A549 (cell line): ENCODE results near the gene MESP2. TPM values are rescaled to one million over a fixed set of nuclear protein-coding genes. Genes with fewer than 3 reads are reported as not detected.

Experiments
- ATAC-seq, 2 experiments: fragments of 200-7000 bp in 1 of 2; fragments of >200 bp in 1 of 2; cut with Nextera tagmentation in 1 of 2; cut with Tn5 transposase in 1 of 2; 3 replicates each; pipeline versions ENCODE4 v1.8.0 to v1.9.1; 2018 to 2020; ENCODE audit warnings: mild to moderate bottlenecking in 1 of 2, moderate library complexity in 1 of 2
- CTCF ChIA-PET: fragments of 300-600 bp; sonication (Branson Sonifier 250); formaldehyde crosslinking; extraction: SDS; loops from one replicate; lab custom pipeline; 2021; ENCODE audit warnings: antibody characterized with exemption, inconsistent platforms; lab: Yijun Ruan, JAX
- POLR2A ChIA-PET: fragments of 350-600 bp; formaldehyde crosslinking; extraction: SDS; loops from one replicate; lab custom pipeline; 2021; ENCODE audit warnings: antibody characterized with exemption, inconsistent platforms; lab: Yijun Ruan, JAX
- DNase-seq, 2 experiments: peaks; one replicate each; pipeline versions ENCODE4 v3.0.0 to v3.0.0-alpha.2; 2011 to 2016; ENCODE audit warnings: low read depth in 1 of 2, low spot score in 1 of 2
- FAIRE-seq: peaks from 2 replicates; lab custom pipeline; 2011; peaks lifted over from hg19 to GRCh38; lab: Jason Lieb, UNC
- H3K27ac ChIP-seq, 2 experiments: fragments of >200 bp; sonication (Bioruptor Twin); formaldehyde crosslinking; 3 replicates each; pipeline ENCODE4 v1.5.1; 2016 to 2017
- H3K4me1 ChIP-seq: fragments of >200 bp; sonication (Bioruptor Twin); formaldehyde crosslinking; 3 replicates; pipeline ENCODE4 v1.6.1; 2016
- H3K4me2 ChIP-seq: fragments of >200 bp; sonication (Bioruptor Twin); formaldehyde crosslinking; 3 replicates; pipeline ENCODE4 v1.6.1; 2016
- H3K4me3 ChIP-seq: fragments of >200 bp; sonication (Bioruptor Twin); formaldehyde crosslinking; 3 replicates; pipeline ENCODE4 v1.5.1; 2016
- H3K9me3 ChIP-seq: fragments of >200 bp; sonication (Bioruptor Twin); formaldehyde crosslinking; 3 replicates; pipeline ENCODE4 v1.6.1; 2016
- ATOH8 ChIP-seq: fragments of 250-450 bp; sonication (Bioruptor Pico); IDR thresholded peaks from 2 replicates; pipeline ENCODE4 v1.5.0; 2020; ENCODE audit warnings: low read depth, mild to moderate bottlenecking, moderate library complexity
- CBX8 ChIP-seq: fragments of 200-600 bp; sonication (generic); IDR thresholded peaks from 2 replicates; pipeline ENCODE4 v1.6.1; 2016
- CEBPB ChIP-seq, 2 experiments: fragments of >200 bp in 1 of 2; sonication (Bioruptor Twin) in 1 of 2; formaldehyde crosslinking in 1 of 2; IDR thresholded peaks; 2 replicates each; pipeline ENCODE4 v1.6.1; 2012 to 2016
- CHD2 ChIP-seq: fragments of 150-350 bp; IDR thresholded peaks from 2 replicates; pipeline ENCODE4 v1.6.1; 2014; ENCODE audit warnings: low read length; ENCODE audit not compliant: partially characterized antibody
- EHF ChIP-seq: fragments of 250-450 bp; sonication (Bioruptor Pico); IDR thresholded peaks from 2 replicates; pipeline ENCODE4 v1.5.0; 2020; ENCODE audit warnings: mild to moderate bottlenecking
- ESRRA ChIP-seq: fragments of 150-350 bp; IDR thresholded peaks from 2 replicates; pipeline ENCODE4 v1.6.1; 2014; ENCODE audit warnings: mild to moderate bottlenecking, low read length, borderline replicate concordance
- FOSB ChIP-seq: fragments of 250-450 bp; sonication (Bioruptor Pico); IDR thresholded peaks from 2 replicates; pipeline ENCODE4 v1.5.0; 2020; ENCODE audit warnings: mild to moderate bottlenecking, moderate library complexity
- FOXS1 ChIP-seq: fragments of 250-450 bp; sonication (Bioruptor Pico); IDR thresholded peaks from 2 replicates; pipeline ENCODE4 v1.5.0; 2020; ENCODE audit warnings: mild to moderate bottlenecking, moderate library complexity
- GATA3 ChIP-seq: IDR thresholded peaks from 2 replicates; pipeline ENCODE4 v1.6.1; 2012; ENCODE audit warnings: borderline replicate concordance
- HES2 ChIP-seq: fragments of >200 bp; sonication (Bioruptor Twin); formaldehyde crosslinking; IDR thresholded peaks from 2 replicates; pipeline ENCODE4 v1.6.1; 2016
- HOXA7 ChIP-seq: fragments of 250-450 bp; sonication (Bioruptor Pico); IDR thresholded peaks from 2 replicates; pipeline ENCODE4 v1.5.0; 2020; ENCODE audit warnings: mild to moderate bottlenecking, moderate library complexity
- HOXB13 ChIP-seq: fragments of 250-450 bp; sonication (Bioruptor Pico); IDR thresholded peaks from 2 replicates; pipeline ENCODE4 v1.5.0; 2020; ENCODE audit warnings: low read depth, mild to moderate bottlenecking, moderate library complexity
- JUNB ChIP-seq: fragments of >200 bp; sonication (Bioruptor Twin); formaldehyde crosslinking; IDR thresholded peaks from 2 replicates; pipeline ENCODE4 v1.6.1; 2016
- KDM1A ChIP-seq: fragments of 200-600 bp; sonication (generic); IDR thresholded peaks from 2 replicates; pipeline ENCODE4 v1.6.1; 2016; ENCODE audit warnings: low read depth, mild to moderate bottlenecking
- KDM5A ChIP-seq: fragments of 200-600 bp; sonication (generic); IDR thresholded peaks from 2 replicates; pipeline ENCODE4 v1.6.1; 2016; ENCODE audit warnings: antibody characterized with exemption, mild to moderate bottlenecking
- NPAS2 ChIP-seq: fragments of 250-450 bp; sonication (Bioruptor Pico); IDR thresholded peaks from 2 replicates; pipeline ENCODE4 v1.8.0; 2022; ENCODE audit warnings: mild to moderate bottlenecking, moderate library complexity, borderline replicate concordance
- PHF8 ChIP-seq: fragments of 200-600 bp; sonication (generic); IDR thresholded peaks from 2 replicates; pipeline ENCODE4 v1.6.1; 2016; ENCODE audit warnings: low read depth, mild to moderate bottlenecking, antibody characterized with exemption, moderate library complexity, borderline replicate concordance
- POLR2A ChIP-seq: IDR thresholded peaks from 2 replicates; pipeline ENCODE4 v1.6.1; 2012; ENCODE audit warnings: mild to moderate bottlenecking, low read length
- RARB ChIP-seq: fragments of 250-450 bp; sonication (Bioruptor Pico); IDR thresholded peaks from 2 replicates; pipeline ENCODE4 v1.8.0; 2021; ENCODE audit warnings: mild to moderate bottlenecking, moderate library complexity
- TFCP2L1 ChIP-seq: fragments of 250-450 bp; sonication (Bioruptor Pico); IDR thresholded peaks from 2 replicates; pipeline ENCODE4 v1.5.0; 2021; ENCODE audit warnings: mild to moderate bottlenecking
- TP53 ChIP-seq: fragments of 250-450 bp; sonication (Bioruptor Pico); IDR thresholded peaks from 2 replicates; pipeline ENCODE4 v1.5.0; 2021; ENCODE audit warnings: mild to moderate bottlenecking, moderate library complexity
- ZC3H11A ChIP-seq: fragments of 450-650 bp; IDR thresholded peaks from 2 replicates; pipeline ENCODE4 v1.6.1; 2014; ENCODE audit warnings: antibody characterized with exemption, mild to moderate bottlenecking
- WGBS: methylation state at CpG from one replicate; pipeline ENCODE4 v1.1.6; 2017; ENCODE audit errors: missing lambda C conversion rate; 5-methylcytosine and 5-hydroxymethylcytosine counted together
- polyA plus RNA-seq, 4 experiments: library from polyadenylated mRNA; depleted of rRNA in 3 of 4; stranded (reverse); fragments of >200 nt; fragmentation: RNase III in 1 of 4; extraction: RNeasy Plus Mini Kit Qiagen cat#74134 plus additional on column Dnase treatment in 1 of 4; gene quantifications; 2 replicates in 3 of 4; 3 replicates in 1 of 4; pipeline ENCODE4 v1.2.3, GENCODE V29; 2011 to 2017

Gene MESP2
- polyA plus RNA-seq, 2 of the 4 experiments (the other 2 are of a cell fraction), result 0.22 to 0.57 TPM

GRCh38 chr15:89823836-89824606 is 47.9 kb downstream of the MESP2 start:
- peaks cover 57% of the 10 kb centered on the region for H3K4me1 ChIP-seq
- TF ChIP-seq KDM5A (no peak), HES2 (no peak), NPAS2 (CRISPR knock-in tag) (no peak)
- H3K9me3 ChIP-seq, result no peaks in the 10 kb centered on the region
- ChIA-PET CTCF (interaction anchor here (0.9 to 4.2 kb wide), 5 partner anchors 22 to 64 kb away, joined by 3 to 31 read pairs (median 5); no protein-coding TSS in a partner anchor), POLR2A (no interaction called here)
- 87% methylated on average over 16 of the region's 16 CpGs for WGBS
- H3K4me2 ChIP-seq, result peak overlapping the region; percentile 29; the same call in 1 of the 3 replicates
- H3K4me3 ChIP-seq, result no peak overlapping the region
- H3K27ac ChIP-seq, result peak overlapping the region; percentile 45 to 81
- ATAC-seq, result no peak
- DNase-seq, result no peak
- no peak for FAIRE-seq

- no peak for TF ChIP-seq ZC3H11A
- no peak for TF ChIP-seq HOXB13 (CRISPR knock-in tag)
- no peak for TF ChIP-seq CHD2
- no peak for TF ChIP-seq KDM1A
- TF ChIP-seq JUNB, result no peak
- TF ChIP-seq GATA3, result no peak
- no peak for TF ChIP-seq CBX8
- no peak for TF ChIP-seq POLR2A
- TF ChIP-seq TP53, result no peak
- no peak for TF ChIP-seq ATOH8 (CRISPR knock-in tag)
- no peak for TF ChIP-seq TFCP2L1 (CRISPR knock-in tag)
- TF ChIP-seq FOSB (CRISPR knock-in tag), result no peak
- no peak for TF ChIP-seq PHF8
- TF ChIP-seq CEBPB (IDR thresholded peaks at IDR 0.05), result no peak
- TF ChIP-seq HES2, result no peak
- TF ChIP-seq FOXS1 (CRISPR knock-in tag), result no peak
- no peak for TF ChIP-seq EHF (CRISPR knock-in tag)
- TF ChIP-seq, all 56 proteins: peak for 0
These were observed 48.4 kb downstream of the MESP2 start for GRCh38 chr15:89824607-89824867.

GRCh38 chr15:89825271-89825940 is 49.3 kb downstream of the MESP2 start:
- TF ChIP-seq HES2, result no peak
- no peak for TF ChIP-seq ESRRA
- TF ChIP-seq JUNB, result no peak
- no peak for TF ChIP-seq RARB (CRISPR knock-in tag)
- TF ChIP-seq CEBPB (IDR thresholded peaks at IDR 0.05), result no peak
- no peak for TF ChIP-seq HOXA7 (CRISPR knock-in tag)
- no peak for TF ChIP-seq POLR2A
- Histone ChIP-seq H3K4me2 (no peak overlapping the region), H3K27ac (peak overlapping the region in 1 of 2 experiments; percentile 81; a peak in 1 of 6 replicates), H3K9me3 (no peaks in the 10 kb centered on the region), H3K4me1 (peaks cover 57% of the 10 kb centered on the region), H3K4me3 (no peak overlapping the region)
- POLR2A ChIA-PET, result no interaction called here
- DNase-seq (no peak), FAIRE-seq (no peak), ATAC-seq (no peak)
- CTCF ChIA-PET, result interaction anchor here (1.0 to 7.2 kb wide), 3 partner anchors 18 to 85 kb away, joined by 3 to 38 read pairs (median 3); no protein-coding TSS in a partner anchor
- 80% methylated on average over 10 of the region's 10 CpGs for WGBS

More at GRCh38 chr15:89824607-89824867, 48.4 kb downstream of the MESP2 start:
- 85% methylated on average over 7 of the region's 7 CpGs for WGBS
- H3K4me1 ChIP-seq, result peaks cover 61% of the 10 kb centered on the region
- DNase-seq, result no peak
- H3K4me3 ChIP-seq, result no peak overlapping the region
- POLR2A ChIA-PET, result no interaction called here
- no peak overlapping the region for H3K4me2 ChIP-seq
- CTCF ChIA-PET, result interaction anchor here (1.6 to 4.2 kb wide), 3 partner anchors 50 to 63 kb away, joined by 5 to 31 read pairs (median 9); no protein-coding TSS in a partner anchor
- peak overlapping the region in 1 of 2 experiments; percentile 81; a peak in 3 of 6 replicates for H3K27ac ChIP-seq
- no peak for FAIRE-seq
- ATAC-seq, result no peak
- H3K9me3 ChIP-seq, result no peaks in the 10 kb centered on the region
